A549 (cell line): Measurements from ENCODE around the gene PLCL1. TPM values are rescaled to one million over a fixed set of nuclear protein-coding genes. Genes with fewer than 3 reads are reported as not detected.

Experiments
- ATAC-seq, 2 experiments: fragments of 200-7000 bp in 1 of 2; fragments of >200 bp in 1 of 2; cut with Nextera tagmentation in 1 of 2; cut with Tn5 transposase in 1 of 2; 3 replicates each; pipeline versions ENCODE4 v1.8.0 to v1.9.1; 2018 to 2020; ENCODE audit warnings: mild to moderate bottlenecking in 1 of 2, moderate library complexity in 1 of 2
- CTCF ChIA-PET: fragments of 300-600 bp; sonication (Branson Sonifier 250); formaldehyde crosslinking; extraction: SDS; loops from one replicate; lab custom pipeline; 2021; ENCODE audit warnings: antibody characterized with exemption, inconsistent platforms; lab: Yijun Ruan, JAX
- POLR2A ChIA-PET: fragments of 350-600 bp; formaldehyde crosslinking; extraction: SDS; loops from one replicate; lab custom pipeline; 2021; ENCODE audit warnings: antibody characterized with exemption, inconsistent platforms; lab: Yijun Ruan, JAX
- DNase-seq, 2 experiments: peaks; one replicate each; pipeline versions ENCODE4 v3.0.0 to v3.0.0-alpha.2; 2011 to 2016; ENCODE audit warnings: low read depth in 1 of 2, low spot score in 1 of 2
- FAIRE-seq: peaks from 2 replicates; lab custom pipeline; 2011; peaks lifted over from hg19 to GRCh38; lab: Jason Lieb, UNC
- H3K27ac ChIP-seq, 2 experiments: fragments of >200 bp; sonication (Bioruptor Twin); formaldehyde crosslinking; 3 replicates each; pipeline ENCODE4 v1.5.1; 2016 to 2017
- H3K4me1 ChIP-seq: fragments of >200 bp; sonication (Bioruptor Twin); formaldehyde crosslinking; 3 replicates; pipeline ENCODE4 v1.6.1; 2016
- H3K4me2 ChIP-seq: fragments of >200 bp; sonication (Bioruptor Twin); formaldehyde crosslinking; 3 replicates; pipeline ENCODE4 v1.6.1; 2016
- H3K4me3 ChIP-seq: fragments of >200 bp; sonication (Bioruptor Twin); formaldehyde crosslinking; 3 replicates; pipeline ENCODE4 v1.5.1; 2016
- H3K9me3 ChIP-seq: fragments of >200 bp; sonication (Bioruptor Twin); formaldehyde crosslinking; 3 replicates; pipeline ENCODE4 v1.6.1; 2016
- CBX2 ChIP-seq: fragments of 200-600 bp; sonication (generic); IDR thresholded peaks from 2 replicates; pipeline ENCODE4 v1.6.1; 2016; ENCODE audit warnings: low read depth, mild to moderate bottlenecking, borderline replicate concordance
- CEBPB ChIP-seq, 2 experiments: fragments of >200 bp in 1 of 2; sonication (Bioruptor Twin) in 1 of 2; formaldehyde crosslinking in 1 of 2; IDR thresholded peaks; 2 replicates each; pipeline ENCODE4 v1.6.1; 2012 to 2016
- CHD4 ChIP-seq: fragments of 200-600 bp; sonication (generic); IDR thresholded peaks from 2 replicates; pipeline ENCODE4 v1.6.1; 2016; ENCODE audit warnings: antibody characterized with exemption, mild to moderate bottlenecking, borderline replicate concordance
- EHF ChIP-seq: fragments of 250-450 bp; sonication (Bioruptor Pico); IDR thresholded peaks from 2 replicates; pipeline ENCODE4 v1.5.0; 2020; ENCODE audit warnings: mild to moderate bottlenecking
- EP300 ChIP-seq, 2 experiments: fragments of >200 bp; sonication (Bioruptor Twin); formaldehyde crosslinking; IDR thresholded peaks; 2 replicates in 1 of 2; 3 replicates in 1 of 2; pipeline ENCODE4 v1.6.1; 2016 to 2017
- FOSB ChIP-seq: fragments of 250-450 bp; sonication (Bioruptor Pico); IDR thresholded peaks from 2 replicates; pipeline ENCODE4 v1.5.0; 2020; ENCODE audit warnings: mild to moderate bottlenecking, moderate library complexity
- MAFK ChIP-seq: fragments of 450-650 bp; IDR thresholded peaks from 2 replicates; pipeline ENCODE4 v1.6.1; 2014; ENCODE audit not compliant: partially characterized antibody
- NFE2L2 ChIP-seq: fragments of 150-350 bp; conservative IDR thresholded peaks from 2 replicates; pipeline ENCODE4 v1.6.1; 2014; ENCODE audit warnings: low read length
- PHF8 ChIP-seq: fragments of 200-600 bp; sonication (generic); IDR thresholded peaks from 2 replicates; pipeline ENCODE4 v1.6.1; 2016; ENCODE audit warnings: low read depth, mild to moderate bottlenecking, antibody characterized with exemption, moderate library complexity, borderline replicate concordance
- POLR2A ChIP-seq: IDR thresholded peaks from 2 replicates; pipeline ENCODE4 v1.6.1; 2012; ENCODE audit warnings: mild to moderate bottlenecking, low read length
- WGBS: methylation state at CpG from one replicate; pipeline ENCODE4 v1.1.6; 2017; ENCODE audit errors: missing lambda C conversion rate; 5-methylcytosine and 5-hydroxymethylcytosine counted together
- polyA plus RNA-seq, 4 experiments: library from polyadenylated mRNA; depleted of rRNA in 3 of 4; stranded (reverse); fragments of >200 nt; fragmentation: RNase III in 1 of 4; extraction: RNeasy Plus Mini Kit Qiagen cat#74134 plus additional on column Dnase treatment in 1 of 4; gene quantifications; 2 replicates in 3 of 4; 3 replicates in 1 of 4; pipeline ENCODE4 v1.2.3, GENCODE V29; 2011 to 2017
- TF ChIP-seq, protein P1 (sequence below): fragments of 200-600 bp; sonication (generic); IDR thresholded peaks from 2 replicates; pipeline ENCODE4 v1.6.1; 2016; ENCODE audit warnings: antibody characterized with exemption, mild to moderate bottlenecking, moderate library complexity
- TF ChIP-seq, protein P2 (sequence below): fragments of 150-350 bp; IDR thresholded peaks from 2 replicates; pipeline ENCODE4 v1.6.1; 2014; ENCODE audit warnings: low read depth, mild to moderate bottlenecking, low read length
- TF ChIP-seq, protein P3 (sequence below): fragments of >200 bp; sonication (Bioruptor Twin); formaldehyde crosslinking; IDR thresholded peaks from 3 replicates; pipeline ENCODE4 v1.5.1; 2016

The PLCL1 gene
- polyA plus RNA-seq, 2 of the 4 experiments (the other 2 are of a cell fraction): 0.03 TPM

DNA sequence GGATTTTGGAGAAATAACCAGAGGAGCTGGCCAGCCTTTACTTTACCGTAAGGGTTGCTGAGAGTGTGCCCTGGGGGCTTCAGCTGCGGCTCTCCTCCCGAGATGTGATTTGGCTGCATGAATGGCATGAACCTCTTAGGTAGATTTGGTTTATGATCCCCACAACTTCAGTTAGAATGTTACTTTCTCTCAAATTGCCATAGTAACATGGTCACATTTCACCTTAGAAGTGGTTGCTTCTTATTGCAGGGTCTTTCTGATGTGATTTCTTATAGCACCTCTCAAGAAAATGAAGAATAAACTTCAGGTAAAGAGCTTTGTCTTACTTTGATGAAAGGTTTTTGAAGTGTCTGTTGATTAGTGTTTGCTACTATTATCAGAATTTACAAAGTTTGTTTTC, 5.6 kb downstream of the PLCL1 start:
- FAIRE-seq (no peak), ATAC-seq (no peak), DNase-seq (no peak)
- TF ChIP-seq PHF8 (no peak), CHD4 (no peak), CEBPB (IDR thresholded peaks at IDR 0.05) (no peak), FOSB (CRISPR knock-in tag) (no peak), EHF (no peak), EP300 (IDR thresholded peaks at IDR 0.05) (no peak)
- TF ChIP-seq, protein P1, sequence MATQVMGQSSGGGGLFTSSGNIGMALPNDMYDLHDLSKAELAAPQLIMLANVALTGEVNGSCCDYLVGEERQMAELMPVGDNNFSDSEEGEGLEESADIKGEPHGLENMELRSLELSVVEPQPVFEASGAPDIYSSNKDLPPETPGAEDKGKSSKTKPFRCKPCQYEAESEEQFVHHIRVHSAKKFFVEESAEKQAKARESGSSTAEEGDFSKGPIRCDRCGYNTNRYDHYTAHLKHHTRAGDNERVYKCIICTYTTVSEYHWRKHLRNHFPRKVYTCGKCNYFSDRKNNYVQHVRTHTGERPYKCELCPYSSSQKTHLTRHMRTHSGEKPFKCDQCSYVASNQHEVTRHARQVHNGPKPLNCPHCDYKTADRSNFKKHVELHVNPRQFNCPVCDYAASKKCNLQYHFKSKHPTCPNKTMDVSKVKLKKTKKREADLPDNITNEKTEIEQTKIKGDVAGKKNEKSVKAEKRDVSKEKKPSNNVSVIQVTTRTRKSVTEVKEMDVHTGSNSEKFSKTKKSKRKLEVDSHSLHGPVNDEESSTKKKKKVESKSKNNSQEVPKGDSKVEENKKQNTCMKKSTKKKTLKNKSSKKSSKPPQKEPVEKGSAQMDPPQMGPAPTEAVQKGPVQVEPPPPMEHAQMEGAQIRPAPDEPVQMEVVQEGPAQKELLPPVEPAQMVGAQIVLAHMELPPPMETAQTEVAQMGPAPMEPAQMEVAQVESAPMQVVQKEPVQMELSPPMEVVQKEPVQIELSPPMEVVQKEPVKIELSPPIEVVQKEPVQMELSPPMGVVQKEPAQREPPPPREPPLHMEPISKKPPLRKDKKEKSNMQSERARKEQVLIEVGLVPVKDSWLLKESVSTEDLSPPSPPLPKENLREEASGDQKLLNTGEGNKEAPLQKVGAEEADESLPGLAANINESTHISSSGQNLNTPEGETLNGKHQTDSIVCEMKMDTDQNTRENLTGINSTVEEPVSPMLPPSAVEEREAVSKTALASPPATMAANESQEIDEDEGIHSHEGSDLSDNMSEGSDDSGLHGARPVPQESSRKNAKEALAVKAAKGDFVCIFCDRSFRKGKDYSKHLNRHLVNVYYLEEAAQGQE: no peak
- TF ChIP-seq, protein P2, sequence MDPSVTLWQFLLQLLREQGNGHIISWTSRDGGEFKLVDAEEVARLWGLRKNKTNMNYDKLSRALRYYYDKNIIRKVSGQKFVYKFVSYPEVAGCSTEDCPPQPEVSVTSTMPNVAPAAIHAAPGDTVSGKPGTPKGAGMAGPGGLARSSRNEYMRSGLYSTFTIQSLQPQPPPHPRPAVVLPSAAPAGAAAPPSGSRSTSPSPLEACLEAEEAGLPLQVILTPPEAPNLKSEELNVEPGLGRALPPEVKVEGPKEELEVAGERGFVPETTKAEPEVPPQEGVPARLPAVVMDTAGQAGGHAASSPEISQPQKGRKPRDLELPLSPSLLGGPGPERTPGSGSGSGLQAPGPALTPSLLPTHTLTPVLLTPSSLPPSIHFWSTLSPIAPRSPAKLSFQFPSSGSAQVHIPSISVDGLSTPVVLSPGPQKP: no peak
- ChIA-PET POLR2A (no interaction called here), CTCF (interaction anchor here (1.2 to 1.4 kb wide), 2 partner anchors 317 to 487 kb away, joined by 3 to 5 read pairs; no protein-coding TSS in a partner anchor)
- 54% methylated on average over 3 of the region's 3 CpGs for WGBS
- no peak overlapping the region for H3K4me3 ChIP-seq
- no peak overlapping the region for H3K4me2 ChIP-seq
- 0 out of 3 replicates have a peak, but pooled peaks cover 3% of the 10 kb centered on the region for H3K4me1 ChIP-seq
- H3K27ac ChIP-seq: no peak overlapping the region
- no peaks in the 10 kb centered on the region for H3K9me3 ChIP-seq

DNA sequence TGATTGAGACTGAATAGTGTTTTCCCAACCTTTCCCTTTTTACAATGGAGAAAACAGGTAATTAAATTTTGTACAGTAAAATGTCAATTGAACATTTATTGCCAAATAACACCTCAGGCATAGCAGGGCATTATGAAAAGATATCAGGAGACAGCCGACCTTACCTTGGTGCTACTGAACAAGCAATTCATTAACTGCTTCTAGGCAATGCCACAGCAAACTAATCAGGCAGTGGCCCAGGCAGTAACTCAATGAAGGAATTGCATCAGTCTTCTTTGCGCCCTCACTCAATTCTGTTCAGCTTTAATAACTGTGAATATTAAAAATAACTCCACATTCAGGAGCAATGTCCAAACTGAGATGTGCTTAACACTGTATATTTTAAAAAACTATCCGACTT, 6.1 kb downstream of the PLCL1 start:
- Histone ChIP-seq H3K27ac (no peak overlapping the region), H3K9me3 (no peaks in the 10 kb centered on the region), H3K4me1 (no peaks in the 10 kb centered on the region), H3K4me2 (no peak overlapping the region), H3K4me3 (no peak overlapping the region)
- FAIRE-seq (no peak), DNase-seq (no peak), ATAC-seq (no peak)
- POLR2A ChIA-PET: no interaction called here
- WGBS: 30% methylated on average over 3 of the region's 3 CpGs
- CTCF ChIA-PET: interaction anchor here (1.2 to 1.4 kb wide), 2 partner anchors 317 to 486 kb away, joined by 3 to 5 read pairs; no protein-coding TSS in a partner anchor
- TF ChIP-seq POLR2A (no peak), CBX2 (no peak)

DNA sequence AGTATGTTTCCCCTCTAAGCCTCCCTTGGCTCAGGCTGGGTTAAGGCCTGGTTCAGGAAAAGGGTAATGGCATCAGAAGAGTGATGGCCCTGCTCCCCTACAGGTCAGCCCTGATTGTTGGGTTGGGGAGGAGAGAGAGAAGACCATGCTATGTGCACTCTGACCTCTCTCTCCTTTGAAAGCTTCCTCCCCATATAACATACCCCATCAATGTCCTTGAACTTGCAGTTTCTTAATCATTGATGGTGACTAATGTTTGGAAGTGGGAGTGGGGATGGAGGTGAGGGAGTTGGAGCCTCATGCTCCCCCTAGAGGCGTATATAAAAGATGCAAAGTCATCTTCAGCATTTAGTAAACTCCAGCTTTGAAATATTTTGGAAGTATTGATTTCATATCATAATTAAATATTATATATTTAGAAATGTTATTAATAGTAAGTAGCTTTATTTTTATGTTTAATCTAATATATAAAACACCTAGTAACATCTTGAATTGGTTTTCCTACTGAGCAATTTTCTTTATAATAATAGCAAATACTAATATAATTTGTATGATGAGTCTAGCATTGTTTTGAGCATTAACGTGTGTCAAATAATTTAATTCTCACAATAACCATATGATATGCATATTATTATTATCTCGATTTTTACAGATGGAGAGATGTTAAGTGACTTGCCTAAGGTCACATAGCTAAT, 8.8 kb downstream of the PLCL1 start:
- ATAC-seq (peak; percentile 74 to 81), DNase-seq (peak; percentile 31 to 61)
- ChIA-PET POLR2A (no interaction called here), CTCF (interaction anchor here (0.8 to 1.2 kb wide), 5 partner anchors 12 to 354 kb away, joined by 3 to 6 read pairs (median 3); no protein-coding TSS in a partner anchor)
- Histone ChIP-seq H3K4me3 (no peak overlapping the region), H3K27ac (no peak overlapping the region), H3K9me3 (no peaks in the 10 kb centered on the region)
- 9% methylated on average over 3 of the region's 3 CpGs for WGBS
- peak; percentile 59 for TF ChIP-seq MAFK
- TF ChIP-seq, protein P3, sequence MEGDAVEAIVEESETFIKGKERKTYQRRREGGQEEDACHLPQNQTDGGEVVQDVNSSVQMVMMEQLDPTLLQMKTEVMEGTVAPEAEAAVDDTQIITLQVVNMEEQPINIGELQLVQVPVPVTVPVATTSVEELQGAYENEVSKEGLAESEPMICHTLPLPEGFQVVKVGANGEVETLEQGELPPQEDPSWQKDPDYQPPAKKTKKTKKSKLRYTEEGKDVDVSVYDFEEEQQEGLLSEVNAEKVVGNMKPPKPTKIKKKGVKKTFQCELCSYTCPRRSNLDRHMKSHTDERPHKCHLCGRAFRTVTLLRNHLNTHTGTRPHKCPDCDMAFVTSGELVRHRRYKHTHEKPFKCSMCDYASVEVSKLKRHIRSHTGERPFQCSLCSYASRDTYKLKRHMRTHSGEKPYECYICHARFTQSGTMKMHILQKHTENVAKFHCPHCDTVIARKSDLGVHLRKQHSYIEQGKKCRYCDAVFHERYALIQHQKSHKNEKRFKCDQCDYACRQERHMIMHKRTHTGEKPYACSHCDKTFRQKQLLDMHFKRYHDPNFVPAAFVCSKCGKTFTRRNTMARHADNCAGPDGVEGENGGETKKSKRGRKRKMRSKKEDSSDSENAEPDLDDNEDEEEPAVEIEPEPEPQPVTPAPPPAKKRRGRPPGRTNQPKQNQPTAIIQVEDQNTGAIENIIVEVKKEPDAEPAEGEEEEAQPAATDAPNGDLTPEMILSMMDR: peak; percentile 48
- peak; percentile 25; the same call in 1 of the 2 replicates for TF ChIP-seq NFE2L2
- TF ChIP-seq EP300 (IDR thresholded peaks at IDR 0.05): no peak
- TF ChIP-seq, all 56 proteins: peak for 3
- FAIRE-seq: no peak
- H3K4me1 ChIP-seq: no peaks in the 10 kb centered on the region
- no peak overlapping the region for H3K4me2 ChIP-seq
